ENCODE data around the gene CCDC159.
"Not testable (repeated sequence)": the region's sequence is repeated elsewhere in the genome, so short reads cannot be mapped to it uniquely, and the experiment has no call there.

CCDC159 gene

DNA sequence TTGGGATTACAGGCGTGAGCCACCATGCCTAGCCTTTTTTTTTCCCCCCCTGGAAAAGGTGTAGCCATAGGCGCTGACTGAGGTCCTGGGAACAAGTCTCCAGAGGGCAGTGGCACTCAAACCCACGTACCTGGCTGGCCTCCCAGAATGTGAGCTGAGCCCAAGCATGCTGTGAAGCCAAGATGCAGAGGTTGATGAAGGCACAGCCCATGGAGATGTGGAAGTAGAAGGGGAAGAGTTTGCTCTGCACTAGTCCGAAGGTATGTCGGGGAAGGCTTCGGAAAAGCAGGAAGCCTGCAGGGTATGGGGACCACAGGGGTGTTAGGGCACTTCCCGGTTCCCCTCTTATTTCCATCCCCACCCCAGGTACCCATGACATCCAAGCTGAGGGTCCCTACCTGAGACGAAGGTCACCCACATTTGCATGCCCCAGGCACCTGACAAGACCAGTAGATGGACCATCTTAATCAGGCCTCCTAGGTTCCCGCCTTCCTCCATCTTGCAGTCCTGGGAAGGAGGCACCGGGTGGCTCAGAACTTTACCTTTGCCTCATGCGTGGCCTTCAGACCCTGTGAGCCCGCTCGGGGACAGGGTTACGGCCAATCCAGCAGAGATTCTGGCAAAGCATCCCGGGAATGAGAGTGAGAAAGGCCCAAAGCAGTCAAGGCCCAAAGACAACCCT lies 1.1 kb upstream of the CCDC159 start:
- Histone ChIP-seq H2AFZ (ENCODE audit: low read depth, low read length, severe bottlenecking) (no peak overlapping the region), H3K9ac (ENCODE audit: low read length) (peak overlapping the region; percentile 82), H3K9me2 (replicated peaks; ENCODE audit: insufficient read depth, low read length) (no peaks in the 10 kb centered on the region), H3K79me2 (ENCODE audit: insufficient read depth, low read length) (no peaks in the 10 kb centered on the region), H4K20me1 (ENCODE audit: low read depth, low read length) (no peaks in the 10 kb centered on the region), H3K4me2 (ENCODE audit: low read depth, low read length, poor library complexity, severe bottlenecking) (peak overlapping the region; percentile 70), H3K9me3 (ENCODE audit: insufficient read depth, low read length) (no peaks in the 10 kb centered on the region; the same call in 1 of the 2 replicates), H3K4me3 (ENCODE audit: insufficient read depth, low read length, poor library complexity, severe bottlenecking) (peak overlapping the region; percentile 96), H3K36me3 (ENCODE audit: low read length) (no peaks in the 10 kb centered on the region), H3K27ac (ENCODE audit: low read depth, low read length) (no peak overlapping the region), H3K27me3 (ENCODE audit: low read length) (no peaks in the 10 kb centered on the region), H3F3A (ENCODE audit: insufficient read depth) (peaks cover 5% of the 10 kb centered on the region; the same call in 1 of the 2 replicates)
- TF ChIP-seq, protein P1, sequence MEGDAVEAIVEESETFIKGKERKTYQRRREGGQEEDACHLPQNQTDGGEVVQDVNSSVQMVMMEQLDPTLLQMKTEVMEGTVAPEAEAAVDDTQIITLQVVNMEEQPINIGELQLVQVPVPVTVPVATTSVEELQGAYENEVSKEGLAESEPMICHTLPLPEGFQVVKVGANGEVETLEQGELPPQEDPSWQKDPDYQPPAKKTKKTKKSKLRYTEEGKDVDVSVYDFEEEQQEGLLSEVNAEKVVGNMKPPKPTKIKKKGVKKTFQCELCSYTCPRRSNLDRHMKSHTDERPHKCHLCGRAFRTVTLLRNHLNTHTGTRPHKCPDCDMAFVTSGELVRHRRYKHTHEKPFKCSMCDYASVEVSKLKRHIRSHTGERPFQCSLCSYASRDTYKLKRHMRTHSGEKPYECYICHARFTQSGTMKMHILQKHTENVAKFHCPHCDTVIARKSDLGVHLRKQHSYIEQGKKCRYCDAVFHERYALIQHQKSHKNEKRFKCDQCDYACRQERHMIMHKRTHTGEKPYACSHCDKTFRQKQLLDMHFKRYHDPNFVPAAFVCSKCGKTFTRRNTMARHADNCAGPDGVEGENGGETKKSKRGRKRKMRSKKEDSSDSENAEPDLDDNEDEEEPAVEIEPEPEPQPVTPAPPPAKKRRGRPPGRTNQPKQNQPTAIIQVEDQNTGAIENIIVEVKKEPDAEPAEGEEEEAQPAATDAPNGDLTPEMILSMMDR (IDR thresholded peaks at IDR 0.05; ENCODE audit: insufficient read depth, low read length, poor library complexity, severe bottlenecking), result no peak
- TF ChIP-seq EZH2phosphoT487 (conservative IDR thresholded peaks at IDR 0.05; ENCODE audit: low read length), result no peak

- no peaks in the 10 kb centered on the region for H3K27me3 ChIP-seq (ENCODE audit: low read length)
- no peak for TF ChIP-seq EZH2phosphoT487 (conservative IDR thresholded peaks at IDR 0.05; ENCODE audit: low read length)
- TF ChIP-seq, protein P1 (IDR thresholded peaks at IDR 0.05; ENCODE audit: insufficient read depth, low read length, poor library complexity, severe bottlenecking), result no peak
- no peaks in the 10 kb centered on the region for H3K9me2 ChIP-seq (replicated peaks; ENCODE audit: insufficient read depth, low read length)
- no peak overlapping the region for H2AFZ ChIP-seq (ENCODE audit: low read depth, low read length, severe bottlenecking)
- no peak overlapping the region for H3K4me3 ChIP-seq (ENCODE audit: insufficient read depth, low read length, poor library complexity, severe bottlenecking)
- H3K9ac ChIP-seq (ENCODE audit: low read length), result no peak overlapping the region
- peaks cover 5% of the 10 kb centered on the region; the same call in 1 of the 2 replicates for H3F3A ChIP-seq (ENCODE audit: insufficient read depth)
- H3K79me2 ChIP-seq (ENCODE audit: insufficient read depth, low read length), result no peaks in the 10 kb centered on the region
- no peaks in the 10 kb centered on the region; the same call in 1 of the 2 replicates for H3K9me3 ChIP-seq (ENCODE audit: insufficient read depth, low read length)
- H3K36me3 ChIP-seq (ENCODE audit: low read length), result no peaks in the 10 kb centered on the region
- H3K27ac ChIP-seq (ENCODE audit: low read depth, low read length), result no peak overlapping the region
- no peak overlapping the region for H3K4me2 ChIP-seq (ENCODE audit: low read depth, low read length, poor library complexity, severe bottlenecking)
- H4K20me1 ChIP-seq (ENCODE audit: low read depth, low read length), result no peaks in the 10 kb centered on the region
These were observed 1.3 kb downstream of the CCDC159 start for GRCh38 chr19:11347546-11348039.

GRCh38 chr19:11349171-11349570 lies 2.9 kb downstream of the CCDC159 start:
- peaks cover 4% of the 10 kb centered on the region; the same call in 1 of the 2 replicates for H3F3A ChIP-seq (ENCODE audit: insufficient read depth)
- no peak overlapping the region for H3K4me2 ChIP-seq (ENCODE audit: low read depth, low read length, poor library complexity, severe bottlenecking)
- no peaks in the 10 kb centered on the region for H3K9me2 ChIP-seq (replicated peaks; ENCODE audit: insufficient read depth, low read length)
- H4K20me1 ChIP-seq (ENCODE audit: low read depth, low read length), result no peaks in the 10 kb centered on the region
- H3K79me2 ChIP-seq (ENCODE audit: insufficient read depth, low read length), result no peaks in the 10 kb centered on the region
- H3K4me3 ChIP-seq (ENCODE audit: insufficient read depth, low read length, poor library complexity, severe bottlenecking), result no peak overlapping the region
- TF ChIP-seq, protein P1 (IDR thresholded peaks at IDR 0.05; ENCODE audit: insufficient read depth, low read length, poor library complexity, severe bottlenecking), result no peak
- no peak for TF ChIP-seq EZH2phosphoT487 (conservative IDR thresholded peaks at IDR 0.05; ENCODE audit: low read length)
- no peaks in the 10 kb centered on the region; the same call in 1 of the 2 replicates for H3K9me3 ChIP-seq (ENCODE audit: insufficient read depth, low read length)
- no peaks in the 10 kb centered on the region for H3K27me3 ChIP-seq (ENCODE audit: low read length)
- H3K27ac ChIP-seq (ENCODE audit: low read depth, low read length), result no peak overlapping the region
- H2AFZ ChIP-seq (ENCODE audit: low read depth, low read length, severe bottlenecking), result no peak overlapping the region
- no peaks in the 10 kb centered on the region for H3K36me3 ChIP-seq (ENCODE audit: low read length)
- H3K9ac ChIP-seq (ENCODE audit: low read length), result no peak overlapping the region

GRCh38 chr19:11354102-11354501 lies 7.8 kb downstream of the CCDC159 start:
- H3K4me2 ChIP-seq (ENCODE audit: low read depth, low read length, poor library complexity, severe bottlenecking); H3K36me3 ChIP-seq (ENCODE audit: low read length); H3K79me2 ChIP-seq (ENCODE audit: insufficient read depth, low read length); H3F3A ChIP-seq (ENCODE audit: insufficient read depth); H3K9me2 ChIP-seq (replicated peaks; ENCODE audit: insufficient read depth, low read length); H4K20me1 ChIP-seq (ENCODE audit: low read depth, low read length); H3K4me3 ChIP-seq (ENCODE audit: insufficient read depth, low read length, poor library complexity, severe bottlenecking); H3K27ac ChIP-seq (ENCODE audit: low read depth, low read length); H3K9ac ChIP-seq (ENCODE audit: low read length); H2AFZ ChIP-seq (ENCODE audit: low read depth, low read length, severe bottlenecking); H3K27me3 ChIP-seq (ENCODE audit: low read length); H3K9me3 ChIP-seq (ENCODE audit: insufficient read depth, low read length): not testable (repeated sequence)

Measured in SU-DHL-6 (cell line).